Caco-2 (cell line): Measurements from ENCODE around the gene ACACA. TPM values are rescaled to one million over a fixed set of nuclear protein-coding genes. Genes with fewer than 3 reads are reported as not detected.

Source experiments
- BruUV-seq: library from RNA; stranded (reverse); fragments of 400-500 nt; replicated peaks from 2 replicates; lab custom pipeline; 2021; lab: Mats Ljungman, UMichigan
- CTCF ChIA-PET: fragments of 300-600 bp; sonication (Branson Sonifier 250); formaldehyde crosslinking; loops from one replicate; lab custom pipeline; 2022; ENCODE audit warnings: antibody characterized with exemption; lab: Charles Lee
- POLR2A ChIA-PET: fragments of 300-600 bp; sonication (Branson Sonifier 250); formaldehyde crosslinking; loops from one replicate; lab custom pipeline; 2022; ENCODE audit warnings: antibody characterized with exemption; lab: Charles Lee
- DNase-seq, 2 experiments: peaks; one replicate each; pipeline versions ENCODE4 v3.0.0 to v3.0.0-alpha.2; 2020 to 2022
- H3K27me3 ChIP-seq: replicated peaks from 2 replicates; pipeline ENCODE4 v1.6.0; 2011; ENCODE audit warnings: low read length; ENCODE audit not compliant: control insufficient read depth, insufficient read depth
- H3K36me3 ChIP-seq: 2 replicates; pipeline ENCODE4 v1.5.1; 2011; ENCODE audit warnings: low read length; ENCODE audit not compliant: control insufficient read depth, insufficient read depth
- H3K4me1 ChIP-seq: fragments of 250-450 bp; sonication (Bioruptor Pico); 2 replicates; pipeline ENCODE4 v1.5.1; 2020; ENCODE audit warnings: mild to moderate bottlenecking
- H3K4me3 ChIP-seq: 2 replicates; pipeline ENCODE4 v1.5.1; 2011; ENCODE audit warnings: low read depth, mild to moderate bottlenecking, control low read depth, low read length
- H3K9me3 ChIP-seq: fragments of 250-450 bp; sonication (Bioruptor Pico); 2 replicates; pipeline ENCODE4 v1.5.1; 2020; ENCODE audit warnings: mild to moderate bottlenecking, moderate library complexity
- H3K27ac Mint-ChIP-seq: one replicate; pipeline ENCODE4 v1.8.0; 2022; ENCODE audit warnings: mixed read lengths; ENCODE audit not compliant: unreplicated experiment
- H3K27me3 Mint-ChIP-seq: one replicate; pipeline ENCODE4 v1.8.0; 2022; ENCODE audit warnings: mixed read lengths; ENCODE audit not compliant: insufficient read depth, unreplicated experiment
- H3K36me3 Mint-ChIP-seq: one replicate; pipeline ENCODE4 v1.8.0; 2022; ENCODE audit warnings: mild to moderate bottlenecking, mixed read lengths; ENCODE audit not compliant: insufficient read depth, unreplicated experiment
- H3K4me1 Mint-ChIP-seq: one replicate; pipeline ENCODE4 v1.8.0; 2022; ENCODE audit warnings: low read depth, mixed read lengths; ENCODE audit not compliant: unreplicated experiment
- H3K4me3 Mint-ChIP-seq: one replicate; pipeline ENCODE4 v1.8.0; 2022; ENCODE audit warnings: mild to moderate bottlenecking, moderate library complexity, mixed read lengths; ENCODE audit not compliant: unreplicated experiment
- H3K9me3 Mint-ChIP-seq: one replicate; pipeline ENCODE4 v1.8.0; 2022; ENCODE audit warnings: mixed read lengths; ENCODE audit not compliant: unreplicated experiment
- intact Hi-C: fragments of 100-400 bp; cut with micrococcal nuclease; formaldehyde crosslinking; loops from one replicate; pipeline ENCODE4 v1.10.0; 2022; ENCODE audit not compliant: unreplicated experiment
- total RNA-seq: library from RNA; stranded (reverse); gene quantifications from 2 replicates; pipeline ENCODE4 v1.2.3, GENCODE V29; 2022
- TF ChIP-seq, protein P1 (sequence below), 2 experiments: fragments of 200-600 bp in 1 of 2; IDR thresholded peaks; 1 replicate in 1 of 2; 2 replicates in 1 of 2; pipeline versions ENCODE4 v1.5.1 to v1.8.0; 2011 to 2022; ENCODE audit warnings: antibody characterized with exemption in 1 of 2, control low read depth in 1 of 2, inconsistent platforms in 1 of 2, low read depth in 1 of 2, low read length in 1 of 2, mild to moderate bottlenecking in 1 of 2, moderate library complexity in 1 of 2; ENCODE audit not compliant: insufficient read depth in 1 of 2, severe bottlenecking in 1 of 2, unreplicated experiment in 1 of 2

The ACACA gene
- total RNA-seq, 1 experiment from 2014 or later, result 108 TPM

DNA sequence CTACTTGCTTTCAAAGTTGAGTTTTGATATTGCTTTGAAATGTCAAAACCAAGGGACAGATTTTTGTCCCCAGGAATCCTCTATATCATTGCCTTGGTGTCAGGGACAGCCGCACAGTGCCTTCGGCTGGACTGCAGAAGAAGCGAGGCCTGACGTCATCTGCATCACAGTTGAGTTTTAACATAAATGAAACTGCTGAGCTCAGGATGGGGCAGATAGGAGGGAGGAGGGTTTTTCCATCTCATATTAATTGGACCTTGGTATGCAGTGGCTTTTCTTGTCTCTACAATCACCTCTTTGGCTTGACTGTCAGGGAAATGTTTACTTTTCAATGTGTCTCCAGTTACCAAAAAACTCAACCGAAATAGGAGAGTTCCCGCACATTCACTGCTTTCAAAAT is 346.5 kb downstream of the ACACA start:
- H3K36me3 Mint-ChIP-seq, result peaks cover 8% of the 10 kb centered on the region
- TF ChIP-seq, protein P1, sequence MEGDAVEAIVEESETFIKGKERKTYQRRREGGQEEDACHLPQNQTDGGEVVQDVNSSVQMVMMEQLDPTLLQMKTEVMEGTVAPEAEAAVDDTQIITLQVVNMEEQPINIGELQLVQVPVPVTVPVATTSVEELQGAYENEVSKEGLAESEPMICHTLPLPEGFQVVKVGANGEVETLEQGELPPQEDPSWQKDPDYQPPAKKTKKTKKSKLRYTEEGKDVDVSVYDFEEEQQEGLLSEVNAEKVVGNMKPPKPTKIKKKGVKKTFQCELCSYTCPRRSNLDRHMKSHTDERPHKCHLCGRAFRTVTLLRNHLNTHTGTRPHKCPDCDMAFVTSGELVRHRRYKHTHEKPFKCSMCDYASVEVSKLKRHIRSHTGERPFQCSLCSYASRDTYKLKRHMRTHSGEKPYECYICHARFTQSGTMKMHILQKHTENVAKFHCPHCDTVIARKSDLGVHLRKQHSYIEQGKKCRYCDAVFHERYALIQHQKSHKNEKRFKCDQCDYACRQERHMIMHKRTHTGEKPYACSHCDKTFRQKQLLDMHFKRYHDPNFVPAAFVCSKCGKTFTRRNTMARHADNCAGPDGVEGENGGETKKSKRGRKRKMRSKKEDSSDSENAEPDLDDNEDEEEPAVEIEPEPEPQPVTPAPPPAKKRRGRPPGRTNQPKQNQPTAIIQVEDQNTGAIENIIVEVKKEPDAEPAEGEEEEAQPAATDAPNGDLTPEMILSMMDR (IDR thresholded peaks at IDR 0.05; ENCODE audit: insufficient read depth in 1 of 2, low read depth in 1 of 2, low read length in 1 of 2, severe bottlenecking in 1 of 2, unreplicated experiment in 1 of 2), result no peak
- peaks cover 11% of the 10 kb centered on the region for H3K4me1 Mint-ChIP-seq
- no peak overlapping the region for H3K4me3 Mint-ChIP-seq
- Histone ChIP-seq H3K27me3 (no peaks in the 10 kb centered on the region), H3K4me3 (no peak overlapping the region), H3K9me3 (no peaks in the 10 kb centered on the region), H3K4me1 (peaks cover 7% of the 10 kb centered on the region; the same call in 1 of the 2 replicates), H3K36me3 (peaks cover 1% of the 10 kb centered on the region; the same call in 1 of the 2 replicates)
- H3K27me3 Mint-ChIP-seq, result no peaks in the 10 kb centered on the region
- DNase-seq, result no peak
- no TSS peak for BruUV-seq
- peak overlapping the region; percentile 35 for H3K27ac Mint-ChIP-seq
- CTCF ChIA-PET, result interaction anchor here (1.0 kb wide), 1 partner anchor 12 kb away, joined by 14 read pairs; no protein-coding TSS in a partner anchor
- H3K9me3 Mint-ChIP-seq, result no peaks in the 10 kb centered on the region
- POLR2A ChIA-PET, result no interaction called here
- intact Hi-C loops, result no loop called here

DNA sequence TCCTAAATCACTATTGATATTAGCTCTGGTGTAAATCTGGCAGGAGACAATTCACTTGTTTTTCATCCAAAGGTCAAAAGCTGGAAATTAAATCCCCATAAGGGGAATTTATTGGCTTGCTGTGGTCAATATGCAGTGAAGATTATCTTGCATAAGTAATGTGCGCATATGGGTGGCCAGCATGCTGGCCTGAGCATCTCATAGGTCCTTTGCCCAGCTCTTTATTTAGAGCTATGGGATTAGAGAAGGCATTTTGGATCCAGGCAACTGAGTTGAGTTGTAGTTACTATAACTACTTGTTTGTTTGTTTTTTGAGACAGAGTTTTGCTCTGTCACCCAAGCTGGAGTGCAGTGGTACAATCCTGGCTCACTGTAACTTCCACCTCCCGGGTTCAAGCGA is 347.1 kb downstream of the ACACA start:
- Mint-ChIP-seq H3K4me1 (peaks cover 11% of the 10 kb centered on the region), H3K36me3 (peaks cover 8% of the 10 kb centered on the region), H3K9me3 (no peaks in the 10 kb centered on the region), H3K27me3 (no peaks in the 10 kb centered on the region), H3K4me3 (no peak overlapping the region), H3K27ac (no peak overlapping the region)
- Histone ChIP-seq H3K27me3 (no peaks in the 10 kb centered on the region), H3K4me1 (peaks cover 7% of the 10 kb centered on the region; the same call in 1 of the 2 replicates), H3K36me3 (peaks cover 1% of the 10 kb centered on the region; the same call in 1 of the 2 replicates), H3K9me3 (no peaks in the 10 kb centered on the region), H3K4me3 (no peak overlapping the region)
- CTCF ChIA-PET, result no interaction called here
- DNase-seq, result no peak
- intact Hi-C loops, result no loop called here
- no TSS peak for BruUV-seq
- POLR2A ChIA-PET, result no interaction called here
- TF ChIP-seq, protein P1 (IDR thresholded peaks at IDR 0.05; ENCODE audit: insufficient read depth in 1 of 2, low read depth in 1 of 2, low read length in 1 of 2, severe bottlenecking in 1 of 2, unreplicated experiment in 1 of 2), result no peak

DNA sequence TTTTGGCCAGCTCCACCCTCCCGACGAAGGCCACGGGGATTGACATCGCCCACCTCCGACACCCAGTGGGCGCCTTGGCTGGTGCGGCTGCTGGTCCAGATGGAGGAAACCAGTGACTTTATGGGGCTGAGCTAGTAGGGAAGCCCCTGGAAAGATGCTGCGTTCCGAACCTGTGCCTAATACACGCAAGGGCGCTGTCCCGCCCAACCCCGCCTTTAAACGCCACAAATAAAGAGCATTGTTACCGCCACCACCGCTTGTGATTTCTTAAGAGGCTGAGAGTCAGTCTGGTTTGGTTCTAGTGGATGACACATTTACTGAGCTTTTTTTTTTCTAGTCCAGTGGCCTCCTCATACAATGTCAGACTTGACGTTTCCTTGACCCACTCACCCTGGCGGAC is 350.0 kb downstream of the ACACA start:
- POLR2A ChIA-PET, result no interaction called here
- Histone ChIP-seq H3K4me3 (no peak overlapping the region), H3K36me3 (peaks cover 1% of the 10 kb centered on the region; the same call in 1 of the 2 replicates), H3K4me1 (peaks cover 7% of the 10 kb centered on the region; the same call in 1 of the 2 replicates), H3K9me3 (no peaks in the 10 kb centered on the region), H3K27me3 (no peaks in the 10 kb centered on the region)
- H3K4me3 Mint-ChIP-seq, result no peak overlapping the region
- H3K4me1 Mint-ChIP-seq, result peaks cover 11% of the 10 kb centered on the region
- peaks cover 8% of the 10 kb centered on the region for H3K36me3 Mint-ChIP-seq
- H3K9me3 Mint-ChIP-seq, result no peaks in the 10 kb centered on the region
- no TSS peak for BruUV-seq
- intact Hi-C loops, result no loop called here
- no peaks in the 10 kb centered on the region for H3K27me3 Mint-ChIP-seq
- H3K27ac Mint-ChIP-seq, result no peak overlapping the region
- DNase-seq, result no peak
- TF ChIP-seq, protein P1 (IDR thresholded peaks at IDR 0.05; ENCODE audit: insufficient read depth in 1 of 2, low read depth in 1 of 2, low read length in 1 of 2, severe bottlenecking in 1 of 2, unreplicated experiment in 1 of 2), result no peak
- CTCF ChIA-PET, result interaction anchor here (0.7 kb wide), 1 partner anchor 350 kb away, joined by 5 read pairs; no protein-coding TSS in a partner anchor
